D721Med (cell line): ENCODE measurements around the gene CAT.

Experiments
- DNase-seq: peaks from one replicate; pipeline ENCODE4 v3.0.0; 2011; ENCODE audit warnings: low spot score; ENCODE audit not compliant: insufficient read length
- FAIRE-seq: peaks from 2 replicates; lab custom pipeline; 2011; peaks lifted over from hg19 to GRCh38; lab: Jason Lieb, UNC
- TF ChIP-seq, protein P1 (sequence below): IDR thresholded peaks from 2 replicates; pipeline ENCODE4 v1.5.1; 2012; ENCODE audit warnings: mild to moderate bottlenecking, control low read depth; ENCODE audit not compliant: insufficient read depth; ENCODE audit errors: missing control alignments

The CAT gene

DNA sequence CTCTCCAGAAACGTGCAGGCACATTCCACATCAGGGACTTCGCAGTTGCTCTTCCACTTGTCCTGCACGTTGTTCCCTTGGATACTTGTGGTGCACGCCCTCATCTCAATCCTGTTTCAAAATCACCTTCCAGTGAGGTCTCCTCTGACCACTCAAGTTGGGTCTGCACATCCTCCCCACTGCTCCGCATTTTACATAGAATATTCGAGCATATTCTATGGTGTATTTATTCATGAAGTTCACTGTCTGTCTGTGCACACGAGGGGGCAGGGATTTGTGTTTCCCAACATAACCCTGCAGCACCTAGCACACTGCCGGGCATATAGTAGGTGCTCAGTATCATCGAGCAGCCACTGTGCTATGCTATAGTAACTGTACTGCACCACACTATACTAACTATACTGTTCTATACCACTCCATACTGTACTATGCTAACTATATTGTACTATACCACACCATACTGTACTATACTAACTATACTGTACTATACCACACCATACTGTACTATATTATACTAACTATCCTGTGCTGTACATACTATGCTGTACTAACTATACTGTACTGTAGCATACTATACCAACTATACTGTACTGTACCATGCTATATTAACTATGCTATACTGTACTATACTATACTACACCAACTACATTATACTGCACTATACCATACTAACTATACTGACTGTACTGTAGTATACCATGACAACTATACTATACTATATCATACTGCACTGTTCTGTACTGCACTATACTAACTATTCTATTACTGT is 44.6 kb downstream of the CAT start:
- TF ChIP-seq, protein P1, sequence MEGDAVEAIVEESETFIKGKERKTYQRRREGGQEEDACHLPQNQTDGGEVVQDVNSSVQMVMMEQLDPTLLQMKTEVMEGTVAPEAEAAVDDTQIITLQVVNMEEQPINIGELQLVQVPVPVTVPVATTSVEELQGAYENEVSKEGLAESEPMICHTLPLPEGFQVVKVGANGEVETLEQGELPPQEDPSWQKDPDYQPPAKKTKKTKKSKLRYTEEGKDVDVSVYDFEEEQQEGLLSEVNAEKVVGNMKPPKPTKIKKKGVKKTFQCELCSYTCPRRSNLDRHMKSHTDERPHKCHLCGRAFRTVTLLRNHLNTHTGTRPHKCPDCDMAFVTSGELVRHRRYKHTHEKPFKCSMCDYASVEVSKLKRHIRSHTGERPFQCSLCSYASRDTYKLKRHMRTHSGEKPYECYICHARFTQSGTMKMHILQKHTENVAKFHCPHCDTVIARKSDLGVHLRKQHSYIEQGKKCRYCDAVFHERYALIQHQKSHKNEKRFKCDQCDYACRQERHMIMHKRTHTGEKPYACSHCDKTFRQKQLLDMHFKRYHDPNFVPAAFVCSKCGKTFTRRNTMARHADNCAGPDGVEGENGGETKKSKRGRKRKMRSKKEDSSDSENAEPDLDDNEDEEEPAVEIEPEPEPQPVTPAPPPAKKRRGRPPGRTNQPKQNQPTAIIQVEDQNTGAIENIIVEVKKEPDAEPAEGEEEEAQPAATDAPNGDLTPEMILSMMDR = no peak
- no peak for DNase-seq
- no peak for FAIRE-seq

GRCh38 chr11:34487430-34487829 is 48.7 kb downstream of the CAT start:
- FAIRE-seq (no peak), DNase-seq (no peak)
- TF ChIP-seq, protein P1 = no peak

- no peak for FAIRE-seq
- no peak for DNase-seq
- TF ChIP-seq, protein P1 = no peak
Measured at GRCh38 chr11:34488855-34489557, 50.3 kb downstream of the CAT start.

- TF ChIP-seq, protein P1 = no peak
- DNase-seq = no peak
- no peak for FAIRE-seq
Measured at GRCh38 chr11:34490304-34490703, 51.6 kb downstream of the CAT start.

GRCh38 chr11:34492806-34493414 is 54.2 kb downstream of the CAT start:
- TF ChIP-seq, protein P1 = peak; percentile 92
- DNase-seq = peak; percentile 63
- no peak for FAIRE-seq

- TF ChIP-seq, protein P1 = no peak
- DNase-seq (no peak), FAIRE-seq (no peak)
Measured at GRCh38 chr11:34493468-34493867, 54.7 kb downstream of the CAT start.
